ENCODE measurements around the gene KLHL25.

GRCh38 chr15:85744579-85744978 lies 50.1 kb downstream of the KLHL25 start:
- TF ChIP-seq CTCF (IDR thresholded peaks at IDR 0.05; ENCODE audit: control extremely low read depth in 1 of 3, insufficient read depth in 1 of 3, low read depth in 1 of 3, low read length in 3 of 3) (no peak), JUN (IDR thresholded peaks at IDR 0.05; ENCODE audit: low read depth, low read length) (no peak), EZH2 (IDR thresholded peaks at IDR 0.05; ENCODE audit: low read depth, low read length, severe bottlenecking) (no peak), EP300 (IDR thresholded peaks at IDR 0.05; ENCODE audit: borderline replicate concordance in 1 of 2, low read depth in 2 of 2, low read length in 2 of 2) (no peak), PHF8 (conservative IDR thresholded peaks at IDR 0.05; ENCODE audit: low read depth, low read length) (no peak), KDM1A (IDR thresholded peaks at IDR 0.05; ENCODE audit: borderline replicate concordance, low read length) (no peak), POLR2AphosphoS5 (IDR thresholded peaks at IDR 0.05; ENCODE audit: low read depth, low read length) (no peak), POLR2A (IDR thresholded peaks at IDR 0.05; ENCODE audit: control extremely low read depth in 1 of 2, low read depth in 2 of 2, low read length in 2 of 2) (no peak)
